Adrenal gland (tissue), 5 donors: ENCODE measurements around the gene C9orf40.

Experiments
- POLR2A ChIP-seq, 2 donors: fragments of 450-650 bp; IDR thresholded peaks; one replicate each; pipeline ENCODE4 v1.6.1; 2017; ENCODE audit warnings: antibody characterized with exemption in 2 of 2, mild to moderate bottlenecking in 2 of 2, moderate library complexity in 1 of 2
- TF ChIP-seq, protein P1 (sequence below), 6 experiments: fragments of 450-650 bp in 4 of 6; fragments of 200-600 bp in 2 of 6; sonication (generic) in 1 of 6; IDR thresholded peaks; 1 replicate in 5 of 6; 2 replicates in 1 of 6; pipeline versions ENCODE4 v1.5.1 to v1.8.0; 2016 to 2021; ENCODE audit warnings: antibody characterized with exemption in 6 of 6, mild to moderate bottlenecking in 2 of 6, moderate library complexity in 1 of 6
- donor health status: DM: no; HTN: no; CAD: no.

DNA sequence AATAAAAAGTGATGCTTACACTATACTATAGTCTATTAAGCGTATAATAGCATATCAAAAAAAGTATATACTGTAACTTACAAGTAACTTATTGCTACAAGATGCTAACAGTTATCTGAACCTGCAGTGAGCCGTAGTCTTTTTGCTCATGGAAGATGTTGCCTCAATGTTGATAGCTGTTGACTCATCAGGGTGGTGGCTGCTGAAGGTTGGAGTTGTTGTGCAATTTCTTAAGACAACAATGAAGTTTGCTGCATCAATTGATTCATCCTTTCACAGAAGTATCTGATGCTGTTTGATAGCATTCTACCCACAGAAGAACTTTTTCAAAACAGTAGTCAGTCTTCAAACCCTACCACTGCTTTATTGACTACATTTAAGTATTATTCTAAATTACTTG is 7.8 kb upstream of the C9orf40 start:
- TF ChIP-seq, protein P1, sequence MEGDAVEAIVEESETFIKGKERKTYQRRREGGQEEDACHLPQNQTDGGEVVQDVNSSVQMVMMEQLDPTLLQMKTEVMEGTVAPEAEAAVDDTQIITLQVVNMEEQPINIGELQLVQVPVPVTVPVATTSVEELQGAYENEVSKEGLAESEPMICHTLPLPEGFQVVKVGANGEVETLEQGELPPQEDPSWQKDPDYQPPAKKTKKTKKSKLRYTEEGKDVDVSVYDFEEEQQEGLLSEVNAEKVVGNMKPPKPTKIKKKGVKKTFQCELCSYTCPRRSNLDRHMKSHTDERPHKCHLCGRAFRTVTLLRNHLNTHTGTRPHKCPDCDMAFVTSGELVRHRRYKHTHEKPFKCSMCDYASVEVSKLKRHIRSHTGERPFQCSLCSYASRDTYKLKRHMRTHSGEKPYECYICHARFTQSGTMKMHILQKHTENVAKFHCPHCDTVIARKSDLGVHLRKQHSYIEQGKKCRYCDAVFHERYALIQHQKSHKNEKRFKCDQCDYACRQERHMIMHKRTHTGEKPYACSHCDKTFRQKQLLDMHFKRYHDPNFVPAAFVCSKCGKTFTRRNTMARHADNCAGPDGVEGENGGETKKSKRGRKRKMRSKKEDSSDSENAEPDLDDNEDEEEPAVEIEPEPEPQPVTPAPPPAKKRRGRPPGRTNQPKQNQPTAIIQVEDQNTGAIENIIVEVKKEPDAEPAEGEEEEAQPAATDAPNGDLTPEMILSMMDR (IDR thresholded peaks at IDR 0.05) = no peak
- no peak for TF ChIP-seq POLR2A (IDR thresholded peaks at IDR 0.05)
